Measurements from ENCODE around the gene CEP170.

Gene CEP170

GRCh38 chr1:243268751-243269460 is 13.8 kb upstream of the CEP170 start:
- H3K4me3 ChIP-seq (ENCODE audit: insufficient read depth, low read depth, low read length): no peak overlapping the region
- H3K4me1 ChIP-seq (ENCODE audit: control insufficient read depth, insufficient read depth, low read length): peaks cover 4% of the 10 kb centered on the region

DNA sequence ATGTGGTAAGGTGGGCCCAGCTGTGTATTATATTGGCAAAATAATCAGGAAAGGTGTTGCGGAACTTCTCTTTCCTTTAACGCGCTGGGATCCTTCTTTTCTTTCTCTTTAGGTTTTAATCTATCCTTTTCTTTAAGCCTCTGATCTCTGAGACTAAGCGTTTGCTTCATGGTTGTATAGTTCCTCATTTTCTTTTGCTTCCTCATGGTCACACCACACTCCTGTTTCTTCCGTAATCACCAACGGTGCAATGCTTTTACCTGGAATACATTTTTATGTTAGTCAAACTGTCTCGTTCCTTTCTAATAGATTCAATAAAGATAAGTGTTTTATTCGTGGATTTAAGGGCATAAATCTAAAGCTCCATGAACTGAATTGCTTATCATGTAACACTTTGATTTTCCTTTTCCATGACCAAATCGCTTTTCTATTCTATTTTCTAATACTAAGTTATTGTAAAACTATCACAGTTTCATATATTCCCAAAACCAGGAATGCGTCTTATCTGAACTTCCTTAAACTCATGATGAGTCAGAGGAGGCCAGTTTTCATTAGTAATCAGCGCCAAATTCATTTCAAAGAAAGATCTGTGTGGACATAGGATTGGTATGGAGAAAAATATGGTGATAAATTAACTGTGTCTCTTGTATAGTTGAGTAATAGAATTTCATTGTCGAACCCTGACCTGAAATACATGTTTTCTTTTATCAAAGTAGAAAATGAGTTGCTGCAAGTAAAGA is 13.0 kb upstream of the CEP170 start:
- no peak overlapping the region for H3K27ac ChIP-seq (ENCODE audit: insufficient read depth, low read depth, low read length, poor library complexity, severe bottlenecking)
- no peaks in the 10 kb centered on the region for H3K27me3 ChIP-seq (ENCODE audit: control insufficient read depth, insufficient read depth, low read length, poor library complexity, severe bottlenecking)
- H3K4me1 ChIP-seq (ENCODE audit: control insufficient read depth, insufficient read depth, low read length): peaks cover 4% of the 10 kb centered on the region
- no peaks in the 10 kb centered on the region for H3K36me3 ChIP-seq (ENCODE audit: control insufficient read depth, insufficient read depth, low read length)
- WGBS, 2 experiments: 97 to 98% methylated on average over 11 to 12 of the region's 12 CpGs
- no peak overlapping the region for H3K4me3 ChIP-seq (ENCODE audit: insufficient read depth, low read depth, low read length)
- no peaks in the 10 kb centered on the region for H3K9me3 ChIP-seq (ENCODE audit: control insufficient read depth, low read length)

More at GRCh38 chr1:243268751-243269460, 13.8 kb upstream of the CEP170 start:
- no peaks in the 10 kb centered on the region for H3K9me3 ChIP-seq (ENCODE audit: control insufficient read depth, low read length)
- WGBS, 2 experiments: 71 to 78% methylated on average over 9 to 13 of the region's 13 CpGs
- no peak overlapping the region for H3K27ac ChIP-seq (ENCODE audit: insufficient read depth, low read depth, low read length, poor library complexity, severe bottlenecking)
- H3K27me3 ChIP-seq (ENCODE audit: control insufficient read depth, insufficient read depth, low read length, poor library complexity, severe bottlenecking): no peaks in the 10 kb centered on the region
- no peaks in the 10 kb centered on the region for H3K36me3 ChIP-seq (ENCODE audit: control insufficient read depth, insufficient read depth, low read length)

DNA sequence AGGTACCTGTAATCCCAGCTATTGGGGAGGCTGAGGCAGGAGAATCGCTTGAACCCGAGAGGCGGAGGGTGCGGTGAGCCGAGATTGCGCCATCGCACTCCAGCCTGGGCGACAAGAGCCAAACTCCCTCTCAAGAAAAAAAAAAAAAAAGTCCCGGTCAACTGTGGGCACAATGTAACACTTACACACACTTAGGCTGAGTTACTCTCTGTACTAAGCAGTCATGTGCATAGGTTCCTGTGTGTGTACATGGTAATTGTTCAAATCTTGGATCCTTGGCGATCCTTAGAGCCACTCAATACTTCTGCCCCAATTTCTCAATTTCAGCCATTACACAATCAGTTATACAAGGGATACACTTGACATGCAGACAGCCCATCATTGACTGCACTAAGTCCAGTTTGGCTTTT is 12.4 kb upstream of the CEP170 start:
- peaks cover 4% of the 10 kb centered on the region for H3K4me1 ChIP-seq (ENCODE audit: control insufficient read depth, insufficient read depth, low read length)
- no peak overlapping the region for H3K27ac ChIP-seq (ENCODE audit: insufficient read depth, low read depth, low read length, poor library complexity, severe bottlenecking)
- no peaks in the 10 kb centered on the region for H3K36me3 ChIP-seq (ENCODE audit: control insufficient read depth, insufficient read depth, low read length)
- no peaks in the 10 kb centered on the region for H3K9me3 ChIP-seq (ENCODE audit: control insufficient read depth, low read length)
- WGBS, 2 experiments: 87 to 88% methylated on average over 9 of the region's 10 CpGs
- H3K27me3 ChIP-seq (ENCODE audit: control insufficient read depth, insufficient read depth, low read length, poor library complexity, severe bottlenecking): no peaks in the 10 kb centered on the region
- H3K4me3 ChIP-seq (ENCODE audit: insufficient read depth, low read depth, low read length): no peak overlapping the region

GRCh38 chr1:243266231-243266630 is 11.2 kb upstream of the CEP170 start:
- peaks cover 4% of the 10 kb centered on the region for H3K4me1 ChIP-seq (ENCODE audit: control insufficient read depth, insufficient read depth, low read length)
- 85 to 90% methylated on average over 4 of the region's 4 CpGs for WGBS, 2 experiments
- no peaks in the 10 kb centered on the region for H3K9me3 ChIP-seq (ENCODE audit: control insufficient read depth, low read length)
- H3K27ac ChIP-seq (ENCODE audit: insufficient read depth, low read depth, low read length, poor library complexity, severe bottlenecking): no peak overlapping the region
- no peak overlapping the region for H3K4me3 ChIP-seq (ENCODE audit: insufficient read depth, low read depth, low read length)
- H3K36me3 ChIP-seq (ENCODE audit: control insufficient read depth, insufficient read depth, low read length): no peaks in the 10 kb centered on the region
- no peaks in the 10 kb centered on the region for H3K27me3 ChIP-seq (ENCODE audit: control insufficient read depth, insufficient read depth, low read length, poor library complexity, severe bottlenecking)

DNA sequence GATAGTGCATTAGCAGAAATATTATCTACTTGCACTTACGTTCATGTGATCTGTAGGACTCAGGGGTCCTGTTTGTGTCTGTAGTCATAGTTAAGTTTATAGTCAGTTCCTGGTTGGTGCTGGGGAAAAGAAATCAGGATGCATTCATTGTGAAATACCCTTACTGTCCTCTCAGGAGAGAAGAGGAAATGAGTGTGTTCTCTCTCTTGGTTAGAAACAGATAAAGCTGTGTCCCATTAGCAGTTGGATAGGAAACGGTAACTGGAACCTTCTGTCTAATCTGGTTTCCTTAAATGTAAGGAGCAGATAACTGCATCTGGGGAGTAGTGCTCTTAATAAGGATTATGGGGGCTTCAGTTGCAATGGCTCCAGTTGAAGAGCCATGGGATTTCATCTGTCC is 9.6 kb upstream of the CEP170 start:
- Histone ChIP-seq H3K9me3 (ENCODE audit: control insufficient read depth, low read length) (no peaks in the 10 kb centered on the region), H3K27ac (ENCODE audit: insufficient read depth, low read depth, low read length, poor library complexity, severe bottlenecking) (no peak overlapping the region), H3K36me3 (ENCODE audit: control insufficient read depth, insufficient read depth, low read length) (no peaks in the 10 kb centered on the region), H3K27me3 (ENCODE audit: control insufficient read depth, insufficient read depth, low read length, poor library complexity, severe bottlenecking) (no peaks in the 10 kb centered on the region), H3K4me1 (ENCODE audit: control insufficient read depth, insufficient read depth, low read length) (peaks cover 4% of the 10 kb centered on the region), H3K4me3 (ENCODE audit: insufficient read depth, low read depth, low read length) (no peak overlapping the region)
- 94 to 100% methylated on average over 2 of the region's 2 CpGs for WGBS, 2 experiments

DNA sequence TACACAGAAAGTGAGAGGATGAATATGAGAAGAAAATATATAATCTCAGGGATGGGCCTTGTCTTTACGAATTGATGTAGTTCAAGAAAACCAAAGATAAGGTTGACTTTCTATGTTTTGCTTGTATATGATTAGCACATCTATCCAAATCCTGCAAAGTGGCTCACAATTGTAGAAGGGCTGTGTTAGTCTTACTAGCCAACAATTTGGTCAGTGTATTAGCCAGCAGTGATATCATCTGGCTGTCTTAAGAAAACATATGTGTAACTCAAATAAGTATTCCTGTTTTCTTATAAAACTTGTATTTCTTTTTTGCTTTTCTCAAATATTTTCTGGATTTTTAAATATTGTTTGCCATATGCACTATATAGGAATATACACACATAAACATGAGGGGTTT is 6.3 kb upstream of the CEP170 start:
- WGBS, 2 experiments: 90 to 94% methylated on average over 1 of the region's 1 CpG
- Histone ChIP-seq H3K4me1 (ENCODE audit: control insufficient read depth, insufficient read depth, low read length) (peaks cover 2% of the 10 kb centered on the region), H3K36me3 (ENCODE audit: control insufficient read depth, insufficient read depth, low read length) (no peaks in the 10 kb centered on the region), H3K9me3 (ENCODE audit: control insufficient read depth, low read length) (no peaks in the 10 kb centered on the region), H3K27me3 (ENCODE audit: control insufficient read depth, insufficient read depth, low read length, poor library complexity, severe bottlenecking) (no peaks in the 10 kb centered on the region), H3K4me3 (ENCODE audit: insufficient read depth, low read depth, low read length) (no peak overlapping the region), H3K27ac (ENCODE audit: insufficient read depth, low read depth, low read length, poor library complexity, severe bottlenecking) (no peak overlapping the region)

DNA sequence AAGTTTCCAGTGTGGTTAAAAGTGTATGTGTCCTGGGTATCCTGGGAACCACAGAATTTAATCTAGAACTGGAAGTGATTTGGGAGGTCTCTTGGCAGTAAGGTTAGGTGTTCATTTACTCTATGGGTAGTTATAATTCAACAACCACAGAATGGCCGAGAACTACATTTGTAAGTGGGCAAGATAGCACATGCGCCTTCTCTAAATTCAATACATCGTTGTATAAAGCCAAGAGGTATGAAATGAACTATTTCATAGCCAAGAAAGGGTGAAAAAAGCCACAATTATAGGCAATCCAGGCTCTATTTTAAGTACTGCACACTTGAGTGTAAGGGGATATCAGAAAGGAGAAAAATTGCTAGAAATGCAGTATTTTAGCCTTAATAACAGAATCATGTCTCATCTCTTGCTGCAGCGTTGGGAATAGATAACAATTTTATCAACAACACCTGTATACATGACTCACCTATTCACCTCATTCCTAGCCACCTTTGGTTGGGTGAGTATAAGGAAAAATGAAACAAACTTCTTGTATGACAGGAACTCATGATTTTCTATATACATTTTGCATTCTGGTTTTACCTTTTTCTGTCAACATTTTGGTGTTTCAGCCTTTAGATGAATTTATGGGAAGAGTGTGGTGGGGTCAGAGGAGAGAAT is 5.3 kb upstream of the CEP170 start:
- Histone ChIP-seq H3K27ac (ENCODE audit: insufficient read depth, low read depth, low read length, poor library complexity, severe bottlenecking) (no peak overlapping the region), H3K9me3 (ENCODE audit: control insufficient read depth, low read length) (no peaks in the 10 kb centered on the region)
- WGBS, 2 experiments: 67 to 69% methylated on average over 3 to 4 of the region's 4 CpGs

GRCh38 chr1:243258731-243259130 is 3.6 kb upstream of the CEP170 start:
- 92 to 94% methylated on average over 7 of the region's 7 CpGs for WGBS, 2 experiments
- no peak overlapping the region for H3K27ac ChIP-seq (ENCODE audit: insufficient read depth, low read depth, low read length, poor library complexity, severe bottlenecking)

More for the DNA sequence above, 5.3 kb upstream of the CEP170 start:
- Histone ChIP-seq H3K36me3 (ENCODE audit: control insufficient read depth, insufficient read depth, low read length) (no peaks in the 10 kb centered on the region), H3K4me3 (ENCODE audit: insufficient read depth, low read depth, low read length) (no peak overlapping the region), H3K4me1 (ENCODE audit: control insufficient read depth, insufficient read depth, low read length) (peaks cover 2% of the 10 kb centered on the region), H3K27me3 (ENCODE audit: control insufficient read depth, insufficient read depth, low read length, poor library complexity, severe bottlenecking) (no peaks in the 10 kb centered on the region)

GRCh38 chr1:243257189-243257588 is 2.1 kb upstream of the CEP170 start:
- H3K4me1 ChIP-seq (ENCODE audit: control insufficient read depth, insufficient read depth, low read length): peaks cover 2% of the 10 kb centered on the region
- H3K36me3 ChIP-seq (ENCODE audit: control insufficient read depth, insufficient read depth, low read length): no peaks in the 10 kb centered on the region
- H3K27me3 ChIP-seq (ENCODE audit: control insufficient read depth, insufficient read depth, low read length, poor library complexity, severe bottlenecking): no peaks in the 10 kb centered on the region
- no peaks in the 10 kb centered on the region for H3K9me3 ChIP-seq (ENCODE audit: control insufficient read depth, low read length)
- 100% methylated on average over 1 of the region's 1 CpG; no CpG with 5 or more reads in 1 of the 2 experiments for WGBS, 2 experiments
- H3K4me3 ChIP-seq (ENCODE audit: insufficient read depth, low read depth, low read length): no peak overlapping the region
- H3K27ac ChIP-seq (ENCODE audit: insufficient read depth, low read depth, low read length, poor library complexity, severe bottlenecking): no peak overlapping the region

More at GRCh38 chr1:243258731-243259130, 3.6 kb upstream of the CEP170 start:
- no peaks in the 10 kb centered on the region for H3K9me3 ChIP-seq (ENCODE audit: control insufficient read depth, low read length)
- H3K27me3 ChIP-seq (ENCODE audit: control insufficient read depth, insufficient read depth, low read length, poor library complexity, severe bottlenecking): no peaks in the 10 kb centered on the region
- H3K4me3 ChIP-seq (ENCODE audit: insufficient read depth, low read depth, low read length): no peak overlapping the region
- H3K4me1 ChIP-seq (ENCODE audit: control insufficient read depth, insufficient read depth, low read length): peaks cover 2% of the 10 kb centered on the region
- no peaks in the 10 kb centered on the region for H3K36me3 ChIP-seq (ENCODE audit: control insufficient read depth, insufficient read depth, low read length)

DNA sequence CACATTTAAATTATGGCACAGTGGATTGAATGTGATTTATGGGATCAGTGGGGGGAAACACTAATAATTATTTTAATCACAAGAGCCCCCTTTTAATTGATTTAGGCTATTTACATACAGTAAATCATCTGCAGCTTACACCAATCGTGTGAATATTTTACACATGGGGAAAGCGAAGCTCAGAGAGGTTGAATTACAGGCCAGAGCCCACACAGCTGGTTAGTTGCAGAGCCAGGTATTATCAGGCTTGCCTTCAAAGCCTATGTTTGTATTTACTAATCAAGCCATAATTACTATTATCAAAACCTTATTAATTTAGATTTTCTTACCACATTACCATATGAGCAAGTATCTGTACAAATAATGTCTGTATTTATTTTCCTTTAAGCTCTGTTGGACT is 1.5 kb upstream of the CEP170 start:
- peak overlapping the region; percentile 79 for H3K4me3 ChIP-seq (ENCODE audit: insufficient read depth, low read depth, low read length)
- H3K27ac ChIP-seq (ENCODE audit: insufficient read depth, low read depth, low read length, poor library complexity, severe bottlenecking): no peak overlapping the region
- peaks cover 2% of the 10 kb centered on the region for H3K4me1 ChIP-seq (ENCODE audit: control insufficient read depth, insufficient read depth, low read length)
- no peaks in the 10 kb centered on the region for H3K36me3 ChIP-seq (ENCODE audit: control insufficient read depth, insufficient read depth, low read length)
- H3K9me3 ChIP-seq (ENCODE audit: control insufficient read depth, low read length): no peaks in the 10 kb centered on the region
- no peaks in the 10 kb centered on the region for H3K27me3 ChIP-seq (ENCODE audit: control insufficient read depth, insufficient read depth, low read length, poor library complexity, severe bottlenecking)
- 76 to 79% methylated on average over 2 of the region's 2 CpGs for WGBS, 2 experiments

Data from ectodermal cell (in vitro differentiated cells).